NOMO-1 (cell line): ENCODE data around the gene MPRIP.
"Not testable (repeated sequence)": the region's sequence is repeated elsewhere in the genome, so short reads cannot be mapped to it uniquely, and the experiment has no call there.

Experiments used
- DNase-seq, 2 experiments: peaks; one replicate each; lab custom pipeline; 2025; ENCODE audit not compliant: unreplicated experiment in 2 of 2; lab: John Stamatoyannopoulos, UW

The MPRIP gene

DNA sequence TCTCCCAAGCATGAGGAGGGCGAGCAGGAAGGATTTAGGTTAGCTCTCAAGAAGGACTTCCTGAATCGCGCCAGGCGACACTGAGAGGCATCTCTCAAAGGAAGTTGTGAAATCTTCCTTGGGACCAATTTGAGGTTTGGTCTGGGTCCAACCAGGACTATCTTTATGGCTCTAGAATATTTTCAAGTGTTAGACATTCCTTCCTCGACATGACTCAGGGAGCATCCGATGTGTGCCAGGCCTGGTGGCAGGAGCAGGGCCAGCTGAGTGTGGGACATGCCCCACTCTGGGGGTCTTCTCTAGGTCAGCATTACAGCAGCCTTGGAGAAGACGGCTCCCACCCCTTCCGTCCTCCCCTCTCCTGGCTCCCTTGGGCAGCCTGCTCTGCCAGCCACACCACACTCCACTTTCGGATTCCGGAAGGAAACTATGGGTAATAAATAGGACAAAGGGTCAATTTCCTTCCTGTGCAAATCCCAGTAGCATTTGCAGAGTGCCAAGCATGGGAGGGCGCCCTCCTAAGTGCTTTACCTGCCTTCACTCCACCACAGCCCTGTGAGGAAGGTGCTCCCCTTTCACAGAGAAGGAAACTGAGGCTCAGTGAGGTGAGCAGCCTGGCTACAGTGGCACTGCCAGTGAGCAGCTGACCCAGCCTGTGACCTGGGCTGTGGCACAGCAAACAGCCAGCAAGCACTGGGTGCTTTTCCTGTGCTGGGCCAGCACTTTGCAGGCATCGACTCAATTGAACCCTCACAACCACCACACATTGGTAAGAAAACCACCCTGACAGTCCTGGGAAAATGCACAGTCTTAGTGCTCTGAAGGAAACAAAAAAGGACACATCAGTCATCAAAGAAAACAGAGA, 31.0 kb upstream of the MPRIP start:
- peak in 1 of 2 experiments; percentile 20 for DNase-seq

DNA sequence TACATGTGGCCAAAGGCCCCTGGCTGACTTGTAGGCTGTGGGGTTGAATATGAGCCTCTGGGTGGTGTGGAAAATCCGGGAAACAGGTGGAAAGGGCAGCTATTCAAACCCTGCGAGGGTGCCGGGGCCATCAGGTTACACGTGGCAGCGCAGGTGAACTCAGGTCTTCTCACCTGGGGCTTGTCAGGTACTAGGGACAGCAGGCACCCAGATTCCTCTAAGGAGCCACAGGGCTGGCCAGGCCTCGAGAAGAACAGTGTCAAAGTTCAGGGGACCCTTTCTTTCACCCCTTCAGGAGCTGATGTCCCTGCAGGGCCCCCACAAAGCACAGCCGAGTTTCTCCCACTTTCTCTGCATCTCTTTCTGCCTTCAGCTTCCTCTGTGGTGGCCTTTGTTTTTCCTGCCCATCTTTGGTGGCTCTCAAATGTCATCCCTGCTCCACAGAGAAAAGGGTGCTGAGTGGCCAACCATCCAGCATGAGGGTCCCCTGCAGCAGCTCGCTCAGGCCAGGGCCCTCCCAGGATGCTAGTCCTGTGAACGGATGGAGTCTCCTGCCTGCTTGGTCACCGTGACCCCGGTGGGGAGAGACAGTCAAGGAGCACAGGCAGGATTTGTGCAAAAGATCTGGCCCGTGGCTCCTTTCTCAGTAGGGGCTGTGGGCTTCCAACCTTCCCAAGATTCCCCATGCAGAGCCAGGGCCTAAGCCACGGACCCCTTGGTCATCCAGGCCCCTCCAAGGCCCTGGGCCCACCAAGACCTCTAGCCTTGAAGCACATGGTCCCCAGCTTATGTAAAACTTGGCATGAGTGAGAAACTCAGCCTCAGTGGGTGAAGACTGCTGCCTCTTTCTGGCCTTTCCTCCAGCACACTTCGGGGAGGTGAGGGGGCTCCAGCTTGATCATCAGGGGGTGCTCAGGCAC, 28.2 kb upstream of the MPRIP start:
- not testable (repeated sequence) for DNase-seq

DNA sequence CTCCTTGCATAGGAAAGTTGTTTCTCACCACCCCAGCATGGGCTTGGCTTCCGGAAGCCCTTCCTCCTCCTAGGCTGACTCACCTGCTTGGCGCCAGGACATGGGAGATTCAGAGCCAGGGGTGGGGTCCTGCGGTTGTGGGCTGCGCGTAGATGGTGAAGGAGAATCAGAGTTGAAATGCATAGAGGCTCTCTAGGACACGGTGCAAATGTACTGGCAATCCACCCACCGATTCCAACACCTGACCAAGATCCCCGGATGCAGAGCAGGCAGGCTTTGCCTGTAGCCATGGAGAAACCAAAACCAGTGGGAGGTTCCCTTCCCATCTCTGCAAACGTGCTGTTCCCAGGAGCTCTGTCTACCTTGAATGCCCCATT, 27.5 kb upstream of the MPRIP start:
- not testable (repeated sequence) for DNase-seq

DNA sequence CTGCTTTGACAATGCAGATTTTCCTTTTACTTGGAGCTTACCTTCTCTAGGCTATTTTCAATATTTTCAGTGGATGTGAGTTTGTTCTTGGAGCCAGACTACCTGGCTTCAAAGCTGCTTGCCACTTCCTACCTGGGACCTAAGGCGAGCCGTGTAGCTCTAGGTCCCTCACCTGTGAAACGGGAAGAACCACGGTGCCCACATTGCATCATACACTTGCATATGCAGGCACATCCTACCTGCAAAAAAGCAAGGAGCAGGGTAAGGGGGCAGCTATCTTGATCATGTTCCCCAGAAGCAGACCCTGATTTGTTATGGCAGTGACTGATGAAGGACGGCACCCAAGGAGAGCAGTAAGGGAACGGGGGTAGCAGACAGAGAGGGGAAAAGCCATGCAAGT, 27.0 kb upstream of the MPRIP start:
- no peak for DNase-seq

DNA sequence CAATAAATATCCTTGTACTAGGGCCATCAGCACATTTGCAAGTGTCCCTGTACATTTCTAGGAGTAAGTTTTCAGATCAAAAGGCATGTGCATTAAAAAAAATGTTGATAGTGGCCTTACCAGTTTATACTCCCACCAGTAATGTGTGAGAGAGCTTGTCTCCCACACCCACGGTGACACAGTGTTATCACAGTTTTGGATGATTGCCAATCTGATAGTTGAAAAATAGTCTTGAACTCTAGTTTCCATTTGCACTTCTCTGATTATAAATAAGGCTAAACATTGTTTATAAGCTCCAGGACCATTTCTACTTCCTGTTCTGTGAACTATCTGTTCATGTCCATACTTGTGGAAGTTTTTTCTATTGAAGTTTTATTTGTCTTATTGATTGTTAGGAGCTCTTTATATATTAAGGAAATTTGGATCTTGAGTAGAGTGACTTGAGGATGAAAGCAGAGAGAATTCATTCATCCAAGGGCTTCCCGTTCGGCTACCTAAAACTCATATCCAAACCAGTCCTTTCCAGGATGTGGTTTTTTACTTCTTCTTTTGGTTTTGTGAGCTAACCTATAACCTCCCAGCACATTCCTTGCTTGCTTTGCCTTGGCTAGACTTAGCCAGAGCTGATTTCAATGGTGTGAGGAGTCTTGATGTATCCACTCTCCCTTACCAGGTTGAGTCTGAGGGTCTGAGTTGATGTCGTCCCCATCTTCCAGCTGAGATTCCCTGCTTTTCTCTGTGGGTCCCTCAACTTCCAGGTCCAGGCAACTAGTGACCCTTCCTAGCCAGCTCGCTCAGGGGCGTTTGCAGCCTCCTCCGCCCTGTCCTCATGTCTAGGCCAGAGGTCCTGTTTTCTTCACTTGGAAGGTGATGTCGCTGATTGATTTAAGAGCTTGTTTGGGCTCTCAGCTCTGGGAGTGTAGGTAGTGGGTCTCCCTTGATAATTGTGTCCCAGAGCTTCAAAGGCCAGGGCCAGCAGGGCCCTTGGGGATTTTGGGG, 25.8 kb upstream of the MPRIP start:
- peak; percentile 55 to 85 for DNase-seq

DNA sequence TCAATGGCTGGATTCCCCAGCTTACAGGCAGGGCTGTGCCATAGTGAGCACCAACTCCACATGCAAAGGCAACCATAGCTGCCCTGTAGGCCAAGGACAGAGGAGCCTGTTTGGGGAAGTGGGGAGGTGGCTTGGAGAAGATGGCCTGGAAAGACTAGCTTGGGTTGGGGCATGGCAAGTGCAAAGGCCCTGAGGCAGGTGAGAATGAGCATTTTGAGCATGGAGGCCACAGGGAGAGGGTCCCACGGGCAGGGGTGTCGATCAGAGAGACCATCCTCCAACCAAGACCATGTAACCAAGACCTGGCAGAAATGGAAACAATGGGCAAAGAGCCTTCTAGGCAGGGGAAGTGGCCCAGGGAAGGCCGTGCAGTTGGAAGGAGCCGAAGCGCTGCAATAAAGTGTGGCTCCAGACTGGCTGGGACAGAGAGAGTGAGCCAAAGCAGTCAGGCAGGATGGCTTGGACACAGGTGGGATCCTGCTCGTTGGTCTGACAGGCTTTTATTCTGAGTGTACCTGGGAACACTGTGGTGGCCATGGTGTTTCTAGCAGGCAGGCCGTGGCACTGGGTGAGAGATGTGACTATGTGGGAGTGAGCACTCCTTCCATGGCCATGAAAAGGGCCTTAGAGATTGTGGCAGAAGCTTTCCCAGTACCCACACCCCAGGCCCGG, 24.8 kb upstream of the MPRIP start:
- no peak for DNase-seq

DNA sequence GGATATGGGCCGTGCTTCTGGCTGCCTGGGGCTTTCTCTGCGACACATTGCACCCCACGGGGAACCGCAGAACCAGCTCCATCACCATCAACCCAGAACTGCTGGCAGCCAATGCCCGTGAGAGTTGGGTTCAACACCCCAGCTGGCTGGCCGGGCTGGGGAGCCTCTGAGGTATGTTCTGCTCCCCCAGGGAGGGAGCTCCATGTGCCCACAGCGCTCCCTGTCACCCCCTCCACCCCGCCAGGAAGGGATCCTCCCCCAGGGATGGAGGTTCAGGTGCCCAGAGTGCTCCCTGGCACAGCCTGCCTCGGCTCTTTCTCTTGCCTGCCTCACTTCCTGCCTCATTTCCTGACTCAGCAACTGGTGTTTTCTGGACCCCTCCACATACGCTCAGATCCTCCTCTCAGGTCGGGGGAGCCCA, 24.2 kb upstream of the MPRIP start:
- DNase-seq = no peak

DNA sequence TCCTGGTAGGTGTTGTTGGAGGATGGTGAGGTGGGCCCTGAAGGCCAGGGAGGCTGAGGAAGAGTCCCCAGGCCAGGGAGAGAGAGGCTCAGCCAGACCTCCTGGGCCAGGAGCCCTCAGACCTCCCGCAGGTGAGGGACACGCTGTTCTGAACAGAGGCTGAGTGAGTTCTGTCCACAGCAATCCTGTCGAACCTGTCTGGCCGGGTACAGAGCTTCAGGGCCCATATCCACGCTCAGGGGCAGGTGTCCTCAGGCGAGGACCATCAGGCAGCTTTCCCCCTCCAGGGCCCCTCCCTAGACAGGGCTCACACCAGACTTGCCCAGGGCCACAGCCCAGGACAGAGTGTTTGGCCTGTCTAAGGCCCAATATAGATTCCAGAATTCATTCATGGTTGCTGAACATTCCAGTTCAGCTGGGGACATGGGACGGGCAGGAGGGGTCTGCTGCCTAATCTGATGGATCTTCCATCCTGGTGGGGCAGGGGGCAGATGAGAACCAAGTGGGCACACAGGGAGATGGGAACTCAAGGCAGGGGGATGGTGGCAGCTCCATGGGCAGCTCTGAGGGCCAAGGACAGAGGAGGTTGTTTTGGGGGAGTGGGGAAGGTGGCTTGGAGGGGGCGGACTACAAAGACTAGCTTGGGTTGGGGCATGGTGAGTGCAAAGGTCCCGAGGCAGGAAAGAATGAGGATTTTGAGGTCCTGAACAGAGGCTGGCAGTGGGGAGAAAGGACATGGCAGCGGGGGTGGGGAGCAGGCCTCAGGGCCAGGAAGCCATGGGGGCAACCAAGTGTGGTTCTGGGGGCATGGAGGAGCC, 23.4 kb upstream of the MPRIP start:
- DNase-seq = no peak

DNA sequence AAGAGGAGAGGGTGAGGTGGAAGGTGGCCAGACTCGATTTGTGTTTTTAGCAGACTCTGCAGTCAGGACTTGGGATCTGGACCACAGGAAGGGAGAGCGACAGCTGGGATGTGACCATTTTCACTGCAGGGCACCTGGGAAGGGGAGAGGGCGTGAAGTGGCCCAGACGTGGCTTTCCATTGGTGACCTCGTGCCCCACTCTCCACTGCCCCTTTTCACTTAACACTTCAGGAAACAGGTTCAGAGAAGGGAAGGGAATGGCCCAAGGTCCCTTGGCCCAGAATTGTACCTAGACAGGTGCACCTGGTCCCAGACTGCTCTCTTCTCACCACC, 22.9 kb upstream of the MPRIP start:
- DNase-seq = no peak

DNA sequence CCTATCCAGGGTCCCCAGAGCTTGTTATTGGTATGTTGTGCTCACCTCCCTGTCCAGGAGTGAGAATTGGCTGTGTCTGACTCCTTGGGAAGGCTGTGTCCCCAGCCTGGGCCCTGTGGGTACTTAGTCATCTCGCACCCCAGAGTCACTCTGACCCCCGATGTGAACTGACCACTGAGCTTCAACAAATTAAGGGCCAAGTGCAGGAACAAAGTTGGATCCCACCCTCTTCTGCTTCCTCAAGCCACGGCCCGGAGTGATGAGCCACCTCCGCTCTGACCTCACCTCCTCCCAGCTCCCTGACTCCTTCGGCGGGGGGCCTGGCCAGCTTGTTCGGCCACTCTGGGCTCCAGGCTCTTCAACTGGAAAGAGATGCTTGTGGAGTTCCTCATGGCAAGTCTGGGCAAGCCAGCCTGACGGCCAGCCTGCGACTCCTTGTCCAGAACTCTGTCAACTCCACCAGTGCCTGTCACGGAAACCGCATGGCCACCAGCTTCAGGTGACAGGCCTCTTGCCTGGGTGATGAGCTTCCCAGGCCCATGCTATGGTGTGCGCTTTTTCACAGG, 22.3 kb upstream of the MPRIP start:
- no peak for DNase-seq

DNA sequence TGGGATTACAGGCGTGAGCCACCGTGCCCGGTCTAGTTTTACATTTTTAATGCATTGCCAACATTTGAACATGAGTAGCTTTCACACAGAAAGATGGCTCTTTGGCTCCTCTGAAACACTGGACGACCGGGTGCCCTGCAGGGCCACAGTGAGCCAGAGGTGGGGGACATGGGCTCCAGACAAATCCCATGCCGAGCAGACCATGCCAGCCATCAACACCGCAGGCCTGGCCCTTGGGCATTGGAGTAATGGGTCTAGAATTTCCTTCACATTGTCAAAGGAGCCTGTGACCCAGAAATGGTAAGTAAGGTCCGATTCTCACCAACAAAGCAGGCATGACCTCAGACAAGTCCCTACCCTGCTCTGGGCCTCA, 21.4 kb upstream of the MPRIP start:
- no peak for DNase-seq

DNA sequence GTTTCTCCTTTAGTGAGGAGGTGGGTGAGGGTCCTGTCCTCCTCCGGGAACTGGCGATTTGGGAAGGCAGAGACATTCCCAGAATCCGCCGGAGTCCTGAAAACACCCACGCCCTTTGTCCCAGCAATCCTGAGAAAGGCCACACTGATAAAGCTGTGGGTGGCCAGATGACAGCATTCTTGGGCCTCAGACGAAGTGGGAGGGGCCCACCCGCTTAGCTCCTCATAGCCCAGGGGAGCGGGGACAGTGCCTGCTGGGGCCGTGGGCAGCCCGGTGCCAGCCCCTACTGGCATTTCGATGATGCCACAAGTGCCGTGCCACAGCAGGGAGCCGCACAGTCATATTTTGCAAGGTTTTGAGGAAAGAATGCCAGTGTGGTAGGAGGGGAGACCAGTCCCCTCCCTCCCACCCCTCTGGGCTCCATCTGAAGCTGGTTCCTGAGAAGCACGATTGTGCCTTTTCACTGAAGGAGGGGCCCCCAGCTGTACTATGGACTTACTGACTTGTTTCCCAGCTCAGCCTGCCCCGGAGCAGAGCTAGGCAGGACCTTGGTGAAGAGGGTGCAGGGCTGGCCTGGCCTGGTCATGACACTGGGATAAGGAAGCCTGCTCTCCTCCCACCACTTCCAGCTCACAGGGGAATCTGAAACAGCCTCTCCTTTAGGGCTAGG, 20.9 kb upstream of the MPRIP start:
- DNase-seq = no peak

DNA sequence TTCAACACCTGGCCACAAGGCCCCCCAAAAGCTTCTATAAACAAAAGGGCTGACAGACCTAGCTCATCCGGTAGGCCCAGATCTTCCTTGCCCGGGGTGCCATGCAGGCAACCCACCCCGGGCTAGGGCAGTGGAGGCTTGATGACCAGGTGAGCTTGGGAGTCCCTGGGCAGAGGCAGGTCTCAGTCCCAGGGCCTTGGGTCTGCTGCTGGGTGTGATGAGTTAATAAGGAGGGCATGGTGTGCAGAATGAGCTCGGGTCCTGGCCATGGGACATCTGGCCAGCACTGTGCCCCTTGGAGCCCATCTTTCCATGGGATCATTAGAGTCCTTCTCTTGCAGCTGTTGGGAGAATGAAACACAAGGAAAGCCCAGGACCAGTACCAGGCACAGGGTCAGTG, 20.2 kb upstream of the MPRIP start:
- DNase-seq = no peak

DNA sequence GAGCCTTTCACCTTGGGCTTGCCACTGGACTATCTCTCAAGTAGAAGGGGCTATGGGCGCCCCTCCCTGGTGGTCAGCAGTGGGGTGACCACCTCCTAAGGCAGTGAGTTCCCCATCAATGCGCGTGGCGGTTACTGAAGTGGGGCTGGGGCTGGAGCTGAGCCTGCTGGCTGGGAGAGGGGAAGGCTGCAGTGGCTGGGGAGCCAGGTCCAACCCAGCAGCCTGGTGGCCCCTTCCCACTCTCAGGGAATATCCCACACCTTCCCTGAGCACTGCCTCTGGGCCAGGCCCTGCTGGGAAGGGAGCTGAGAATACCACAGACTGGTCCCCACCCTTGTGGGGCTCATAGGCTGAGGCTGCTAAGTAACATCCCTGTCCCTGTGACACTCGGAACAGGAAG, 19.8 kb upstream of the MPRIP start:
- no peak for DNase-seq

DNA sequence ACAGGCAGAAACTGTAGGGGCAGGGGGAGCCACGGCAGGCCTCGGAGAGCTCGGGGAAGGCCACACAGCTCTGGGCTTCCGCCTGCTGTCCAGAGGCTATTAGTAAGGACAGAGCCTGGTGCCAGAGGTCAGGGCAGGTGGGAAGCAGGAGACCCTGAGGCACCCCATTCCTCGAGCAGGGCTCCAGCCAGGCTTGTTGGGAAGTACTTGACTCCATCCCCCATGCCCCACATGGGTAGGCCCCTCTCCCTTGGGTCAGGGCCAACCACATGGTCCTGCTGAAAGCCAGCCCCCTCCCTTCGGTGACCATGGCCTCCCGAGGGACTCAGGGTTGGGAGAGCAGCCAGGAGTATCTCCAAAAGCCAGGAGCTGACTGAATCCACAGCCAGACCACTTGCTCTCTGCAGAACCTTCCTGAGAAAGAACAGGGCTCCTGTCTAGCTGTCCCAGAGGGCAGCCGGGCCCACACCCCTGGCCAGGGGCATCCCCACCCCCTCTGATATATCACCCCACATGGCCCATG, 17.4 kb upstream of the MPRIP start:
- no peak for DNase-seq

DNA sequence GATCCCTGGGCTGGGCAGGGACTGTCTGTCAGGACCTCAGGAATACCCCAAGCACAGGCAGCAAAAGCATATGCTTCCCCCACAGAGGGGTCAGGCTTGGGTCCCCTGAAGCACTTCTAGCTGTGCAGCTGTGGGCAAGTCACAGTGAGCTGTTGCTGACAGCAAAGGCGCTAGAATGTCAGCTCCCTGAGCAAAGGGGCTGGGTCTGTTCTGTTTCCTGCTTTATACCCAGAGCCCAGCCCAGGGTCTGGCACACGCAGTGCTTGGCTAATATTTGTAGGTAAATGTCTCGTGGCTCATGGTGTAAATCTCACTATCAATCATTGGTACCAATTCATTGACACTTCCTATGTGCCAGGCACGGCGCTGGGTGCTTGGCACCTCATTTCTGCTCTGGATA, 16.6 kb upstream of the MPRIP start:
- DNase-seq = no peak

DNA sequence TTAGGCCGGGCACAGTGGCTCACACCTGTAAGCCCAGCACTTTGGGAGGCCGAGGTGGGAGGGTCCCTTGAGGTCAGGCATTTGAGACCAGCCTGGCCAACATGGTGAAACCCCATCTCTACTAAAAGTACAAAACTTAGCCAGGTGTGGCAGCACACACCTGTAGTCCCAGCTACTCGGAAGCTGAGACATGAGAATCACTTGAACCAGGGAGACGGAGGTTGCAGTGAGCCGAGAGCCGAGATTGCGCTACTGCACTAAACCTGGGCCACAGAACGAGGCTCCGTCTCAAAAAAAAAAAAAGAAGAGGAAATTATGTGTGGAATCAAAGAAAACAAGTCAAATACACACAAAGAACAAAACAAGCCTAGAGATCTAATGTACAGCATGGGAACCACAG, 16.1 kb upstream of the MPRIP start:
- no peak for DNase-seq

DNA sequence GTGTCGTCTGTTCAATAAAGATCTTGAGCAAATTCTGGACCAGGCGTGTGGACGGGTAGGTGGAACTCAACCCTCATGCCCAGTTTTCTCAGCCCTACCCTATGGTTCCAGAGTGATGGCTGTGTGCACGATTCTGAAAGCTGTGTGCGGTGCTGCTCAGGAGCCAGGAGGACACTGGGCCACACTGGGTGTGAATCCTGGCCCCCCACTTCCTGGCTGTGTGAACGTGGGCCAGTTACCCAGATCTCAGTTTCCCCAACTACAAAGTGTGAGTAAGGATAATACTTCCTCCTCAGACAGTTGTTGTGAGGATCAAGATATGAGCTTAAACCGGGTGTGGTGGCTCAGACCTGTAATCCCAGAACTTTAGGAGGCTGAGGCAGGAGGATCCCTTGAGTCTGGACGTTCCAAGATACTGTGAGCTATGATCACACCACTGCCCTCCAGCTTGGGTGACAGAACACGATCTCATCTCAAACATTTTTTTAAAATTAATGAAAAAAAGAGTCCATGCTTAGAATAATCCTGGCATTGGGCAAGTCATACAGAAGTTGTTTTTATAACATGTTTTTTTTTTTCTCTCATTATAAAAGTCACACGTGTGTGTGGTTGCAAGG, 14.7 kb upstream of the MPRIP start:
- no peak for DNase-seq
